HT-29 (cell line): ENCODE data around the gene ENPP6. TPM values are rescaled to one million over a fixed set of nuclear protein-coding genes. Genes with fewer than 3 reads are reported as not detected.
"Not testable (repeated sequence)": the region's sequence is repeated elsewhere in the genome, so short reads cannot be mapped to it uniquely, and the experiment has no call there.

ENCODE experiments used
- DNase-seq: peaks from one replicate; pipeline ENCODE4 v3.0.0-alpha.2; 2015; ENCODE audit warnings: low spot score
- total RNA-seq: library from RNA; depleted of rRNA; stranded (reverse); fragments of >200 nt; shearing (Covaris generic); gene quantifications from 2 replicates; pipeline ENCODE4 v1.2.3, GENCODE V29; 2014

The ENPP6 gene
- total RNA-seq, 1 experiment from 2014 or later = not detected

GRCh38 chr4:184148738-184149637, 68.7 kb downstream of the ENPP6 start:
- no peak for DNase-seq

- DNase-seq = no peak
These were observed 69.6 kb downstream of the ENPP6 start for GRCh38 chr4:184147858-184148737.

GRCh38 chr4:184146951-184147350, 70.7 kb downstream of the ENPP6 start:
- no peak for DNase-seq

GRCh38 chr4:184145596-184145995, 72.1 kb downstream of the ENPP6 start:
- no peak for DNase-seq

- no peak for DNase-seq
These were observed 73.7 kb downstream of the ENPP6 start for GRCh38 chr4:184143770-184144564.

GRCh38 chr4:184142121-184143000, 75.3 kb downstream of the ENPP6 start:
- no peak for DNase-seq

- not testable (repeated sequence) for DNase-seq
These were observed 76.8 kb downstream of the ENPP6 start for GRCh38 chr4:184140901-184141300.

GRCh38 chr4:184136525-184136924, 81.1 kb downstream of the ENPP6 start:
- no peak for DNase-seq

- DNase-seq = no peak
These were observed 90.9 kb downstream of the ENPP6 start for GRCh38 chr4:184126800-184127199.

GRCh38 chr4:184122631-184123408, 94.9 kb downstream of the ENPP6 start:
- no peak for DNase-seq

GRCh38 chr4:184120549-184121127, 97.0 kb downstream of the ENPP6 start:
- DNase-seq = no peak

- DNase-seq = no peak
These were observed 99.9 kb downstream of the ENPP6 start for GRCh38 chr4:184117662-184118199.

- no peak for DNase-seq
These were observed 102.3 kb downstream of the ENPP6 start for GRCh38 chr4:184115399-184115798.

GRCh38 chr4:184114431-184114830, 103.2 kb downstream of the ENPP6 start:
- DNase-seq = no peak

- DNase-seq = no peak
These were observed 105.6 kb downstream of the ENPP6 start for GRCh38 chr4:184112006-184112550.

GRCh38 chr4:184111233-184111832, 106.3 kb downstream of the ENPP6 start:
- DNase-seq = no peak

- no peak for DNase-seq
These were observed 107.0 kb downstream of the ENPP6 start for GRCh38 chr4:184110452-184111224.
